T-helper 1 cell treated with Interleukin-12 subunit alpha and Interleukin-12 subunit beta and Interleukin-4 antibody, amounts not matched to agents 30 μg/mL and 1 μg/mL, for 36 hours (primary cell): ENCODE data around the gene IL20RA.
"Not testable (repeated sequence)": the region's sequence is repeated elsewhere in the genome, so short reads cannot be mapped to it uniquely, and the experiment has no call there.

Experiments
- H3K27ac Mint-ChIP-seq: one replicate; pipeline ENCODE4 v1.8.0; 2021; ENCODE audit warnings: mild to moderate bottlenecking, mixed read lengths
- H3K27me3 Mint-ChIP-seq: one replicate; pipeline ENCODE4 v1.8.0; 2021; ENCODE audit warnings: low read depth, mixed read lengths
- H3K36me3 Mint-ChIP-seq: one replicate; pipeline ENCODE4 v1.8.0; 2021; ENCODE audit warnings: low read depth, mixed read lengths
- H3K4me1 Mint-ChIP-seq: one replicate; pipeline ENCODE4 v1.8.0; 2021; ENCODE audit warnings: low read depth, mixed read lengths
- H3K4me3 Mint-ChIP-seq: one replicate; pipeline ENCODE4 v1.8.0; 2021; ENCODE audit warnings: mild to moderate bottlenecking, moderate library complexity, mixed read lengths
- H3K9me3 Mint-ChIP-seq: one replicate; pipeline ENCODE4 v1.8.0; 2021; ENCODE audit warnings: mixed read lengths

The IL20RA gene, protein sequence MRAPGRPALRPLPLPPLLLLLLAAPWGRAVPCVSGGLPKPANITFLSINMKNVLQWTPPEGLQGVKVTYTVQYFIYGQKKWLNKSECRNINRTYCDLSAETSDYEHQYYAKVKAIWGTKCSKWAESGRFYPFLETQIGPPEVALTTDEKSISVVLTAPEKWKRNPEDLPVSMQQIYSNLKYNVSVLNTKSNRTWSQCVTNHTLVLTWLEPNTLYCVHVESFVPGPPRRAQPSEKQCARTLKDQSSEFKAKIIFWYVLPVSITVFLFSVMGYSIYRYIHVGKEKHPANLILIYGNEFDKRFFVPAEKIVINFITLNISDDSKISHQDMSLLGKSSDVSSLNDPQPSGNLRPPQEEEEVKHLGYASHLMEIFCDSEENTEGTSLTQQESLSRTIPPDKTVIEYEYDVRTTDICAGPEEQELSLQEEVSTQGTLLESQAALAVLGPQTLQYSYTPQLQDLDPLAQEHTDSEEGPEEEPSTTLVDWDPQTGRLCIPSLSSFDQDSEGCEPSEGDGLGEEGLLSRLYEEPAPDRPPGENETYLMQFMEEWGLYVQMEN

DNA sequence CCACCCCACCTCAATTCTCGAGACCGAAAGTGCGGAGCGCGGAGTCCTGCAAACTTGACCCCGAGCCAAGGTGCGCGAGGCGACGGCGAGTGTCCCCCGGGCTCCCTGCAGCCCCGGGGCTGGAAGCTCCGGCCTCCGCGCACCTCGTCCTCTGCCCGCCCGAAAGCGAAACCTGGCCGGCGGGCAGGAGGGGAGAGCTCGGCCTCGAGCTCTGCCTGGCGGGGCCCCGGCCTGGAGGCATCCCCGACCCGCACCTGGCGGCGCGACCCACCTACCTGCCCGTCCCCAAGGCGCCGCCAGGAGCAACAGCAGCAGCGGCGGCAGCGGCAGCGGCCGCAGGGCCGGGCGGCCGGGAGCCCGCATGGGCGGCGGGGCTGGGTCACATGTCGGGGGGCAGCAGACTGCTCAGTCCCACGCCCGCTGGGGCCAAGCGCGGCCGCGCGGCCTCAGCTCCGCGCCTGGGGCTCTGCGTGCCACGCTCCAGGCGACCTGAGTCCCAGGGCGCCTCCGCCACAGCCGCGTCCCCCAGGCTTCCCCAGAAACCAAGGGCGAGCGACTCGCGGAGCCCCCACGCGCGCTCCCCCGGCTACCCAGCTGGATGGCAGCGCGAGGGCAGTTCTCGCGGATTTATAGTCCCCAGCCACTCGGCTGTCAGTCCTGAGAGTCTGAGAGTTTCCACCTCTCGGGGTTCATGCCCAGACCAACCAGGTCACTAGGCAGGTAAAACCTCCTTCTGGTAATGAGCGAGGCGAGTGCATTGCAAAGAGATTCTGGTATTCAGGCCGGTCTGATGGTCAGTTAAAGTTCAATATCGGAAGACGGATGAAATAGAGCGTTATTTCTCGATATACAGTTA is at the start of gene IL20RA:
TSS of gene IL20RA (minus strand) at position 600 of the 856 bp plus-strand sequence. CDS start at position 363, 237 bp downstream.
- peaks cover 86% of the 10 kb centered on the region for H3K27me3 Mint-ChIP-seq
- peak within 1 kb of the TSS; percentile 70 for H3K4me3 Mint-ChIP-seq
- no peaks in the 10 kb centered on the region for H3K36me3 Mint-ChIP-seq
- H3K27ac Mint-ChIP-seq, result no peak within 1 kb of the TSS
- peaks cover 5% of the 10 kb centered on the region for H3K4me1 Mint-ChIP-seq
- H3K9me3 Mint-ChIP-seq, result no peaks in the 10 kb centered on the region

DNA sequence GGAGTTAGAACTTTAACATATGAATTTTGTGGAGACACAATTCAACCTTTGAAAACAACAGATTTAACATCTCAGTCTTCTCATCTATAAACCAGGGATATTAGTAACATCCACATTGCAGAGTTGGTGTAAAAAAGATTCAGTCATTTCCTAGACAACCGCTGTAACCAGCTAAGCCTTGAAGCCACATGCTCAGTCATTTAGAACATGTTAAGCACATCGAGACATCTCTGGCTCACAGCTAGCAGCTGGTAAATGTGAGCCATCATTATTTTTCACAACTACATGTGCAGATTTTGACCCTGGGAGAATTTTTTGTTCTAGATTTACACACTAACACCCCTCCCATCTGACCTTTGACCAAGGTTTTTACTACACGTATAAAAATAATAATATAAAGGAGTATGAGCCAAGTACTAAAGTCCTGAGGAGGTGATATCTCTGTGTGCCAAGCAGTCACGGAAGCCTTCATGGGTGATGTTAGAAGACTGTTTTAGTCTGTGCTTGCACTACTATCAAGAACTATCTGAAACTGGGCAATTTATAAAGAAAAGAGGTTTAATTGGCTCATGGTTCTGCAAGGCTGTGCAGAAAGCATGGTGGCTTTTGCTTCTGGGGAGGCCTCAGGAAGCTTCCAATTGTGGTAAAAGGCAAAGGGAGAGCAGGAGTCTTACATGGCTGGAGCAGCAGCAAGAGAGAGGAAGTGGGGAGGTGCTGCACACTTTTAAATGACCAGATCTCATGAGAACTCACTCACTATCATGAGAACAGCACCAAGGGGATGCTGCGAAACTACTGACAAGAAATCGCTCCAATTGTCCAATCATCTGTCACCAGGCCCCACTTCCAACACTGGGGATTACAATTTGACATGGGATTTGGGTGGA is 48.7 kb upstream of the IL20RA start:
- Mint-ChIP-seq H3K27ac (peak overlapping the region; percentile 19), H3K9me3 (no peaks in the 10 kb centered on the region), H3K4me3 (no peak overlapping the region), H3K4me1 (peaks cover 44% of the 10 kb centered on the region), H3K27me3 (no peaks in the 10 kb centered on the region), H3K36me3 (no peaks in the 10 kb centered on the region)

DNA sequence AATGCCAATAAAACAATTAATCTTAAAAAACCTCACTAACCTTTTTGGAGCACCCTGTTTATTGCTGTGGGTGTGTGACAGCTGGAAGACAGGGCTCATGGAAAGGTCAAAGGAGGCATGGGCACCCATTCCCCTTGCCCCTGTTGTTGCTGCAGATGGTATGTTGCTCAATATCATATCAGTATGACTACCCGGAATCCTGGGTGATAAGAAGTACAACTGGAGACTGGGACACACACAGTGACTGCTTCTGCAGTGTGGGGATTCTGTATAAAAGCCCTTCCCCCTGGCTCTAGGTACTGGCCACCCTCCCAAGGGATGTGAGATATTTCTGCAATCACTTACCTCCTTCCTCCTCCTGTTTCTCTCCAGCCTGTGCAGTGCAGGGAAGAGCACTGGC is 47.3 kb upstream of the IL20RA start:
- Mint-ChIP-seq H3K9me3 (no peaks in the 10 kb centered on the region), H3K4me1 (peaks cover 39% of the 10 kb centered on the region), H3K36me3 (peaks cover 2% of the 10 kb centered on the region), H3K4me3 (no peak overlapping the region), H3K27ac (no peak overlapping the region), H3K27me3 (no peaks in the 10 kb centered on the region)

DNA sequence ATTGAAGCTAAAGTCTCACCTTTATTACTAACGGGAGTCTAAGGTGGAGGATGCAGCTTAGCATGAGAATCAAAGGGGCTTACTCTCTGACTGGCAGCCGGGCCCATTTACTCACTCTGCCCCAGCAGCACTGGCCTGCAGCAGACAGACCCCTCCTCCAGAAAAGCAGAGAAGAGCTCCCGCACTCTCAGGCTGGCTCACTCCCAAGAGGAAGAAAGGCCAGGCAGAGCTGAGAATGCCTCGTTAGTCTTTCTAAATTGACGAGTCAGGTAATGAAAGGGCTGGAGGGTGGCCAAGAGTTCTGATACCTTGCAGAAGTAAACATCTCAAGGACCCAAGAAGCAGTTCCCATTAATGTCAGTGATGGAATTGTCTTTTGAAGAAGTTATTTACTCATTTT is 44.5 kb upstream of the IL20RA start:
- Mint-ChIP-seq H3K36me3 (peaks cover 2% of the 10 kb centered on the region), H3K9me3 (no peaks in the 10 kb centered on the region), H3K4me3 (no peak overlapping the region), H3K27me3 (no peaks in the 10 kb centered on the region), H3K27ac (no peak overlapping the region), H3K4me1 (peaks cover 26% of the 10 kb centered on the region)

DNA sequence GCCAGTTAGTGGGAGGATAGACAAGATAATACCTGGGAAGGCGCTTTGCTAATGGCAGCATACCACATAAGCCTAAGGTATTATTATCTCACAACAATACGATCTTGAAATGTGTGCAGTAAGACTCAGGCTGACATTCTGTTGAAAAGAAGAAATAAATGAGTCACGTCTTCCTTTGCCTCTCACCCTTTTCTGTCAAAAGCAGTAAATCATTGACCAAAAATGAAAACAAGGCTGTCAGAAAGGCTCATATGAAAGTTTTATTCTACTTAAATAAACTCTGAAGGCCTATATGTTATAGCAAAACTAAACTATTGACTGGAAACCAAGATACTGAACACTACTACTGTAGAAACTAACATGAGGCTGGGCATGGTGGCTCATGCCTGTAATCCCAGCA is 43.1 kb upstream of the IL20RA start:
- peaks cover 2% of the 10 kb centered on the region for H3K27me3 Mint-ChIP-seq
- peaks cover 14% of the 10 kb centered on the region for H3K4me1 Mint-ChIP-seq
- H3K9me3 Mint-ChIP-seq, result no peaks in the 10 kb centered on the region
- peaks cover 2% of the 10 kb centered on the region for H3K36me3 Mint-ChIP-seq
- no peak overlapping the region for H3K27ac Mint-ChIP-seq
- peak overlapping the region; percentile 34 for H3K4me3 Mint-ChIP-seq

DNA sequence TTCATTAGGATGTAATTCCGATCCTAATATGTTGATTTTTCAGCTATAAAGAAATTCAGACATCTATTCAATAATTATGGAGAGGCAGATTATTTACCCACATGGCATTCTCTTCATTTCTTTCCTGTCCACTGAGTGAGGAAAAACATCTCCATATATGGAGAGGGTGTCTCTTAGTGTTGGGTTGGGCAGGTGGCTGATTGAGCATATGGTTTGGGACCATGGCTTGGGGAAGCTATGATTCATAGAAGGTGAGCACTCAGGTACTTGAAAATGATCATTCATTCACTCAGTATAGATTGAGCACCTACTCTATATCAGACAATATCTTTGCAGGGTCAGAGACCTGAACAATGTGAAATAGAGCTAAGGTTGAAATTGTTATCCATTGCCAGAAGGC is 41.3 kb upstream of the IL20RA start:
- Mint-ChIP-seq H3K36me3 (peaks cover 2% of the 10 kb centered on the region), H3K9me3 (no peaks in the 10 kb centered on the region), H3K27ac (no peak overlapping the region), H3K4me1 (peaks cover 14% of the 10 kb centered on the region), H3K4me3 (no peak overlapping the region), H3K27me3 (peaks cover 12% of the 10 kb centered on the region)

DNA sequence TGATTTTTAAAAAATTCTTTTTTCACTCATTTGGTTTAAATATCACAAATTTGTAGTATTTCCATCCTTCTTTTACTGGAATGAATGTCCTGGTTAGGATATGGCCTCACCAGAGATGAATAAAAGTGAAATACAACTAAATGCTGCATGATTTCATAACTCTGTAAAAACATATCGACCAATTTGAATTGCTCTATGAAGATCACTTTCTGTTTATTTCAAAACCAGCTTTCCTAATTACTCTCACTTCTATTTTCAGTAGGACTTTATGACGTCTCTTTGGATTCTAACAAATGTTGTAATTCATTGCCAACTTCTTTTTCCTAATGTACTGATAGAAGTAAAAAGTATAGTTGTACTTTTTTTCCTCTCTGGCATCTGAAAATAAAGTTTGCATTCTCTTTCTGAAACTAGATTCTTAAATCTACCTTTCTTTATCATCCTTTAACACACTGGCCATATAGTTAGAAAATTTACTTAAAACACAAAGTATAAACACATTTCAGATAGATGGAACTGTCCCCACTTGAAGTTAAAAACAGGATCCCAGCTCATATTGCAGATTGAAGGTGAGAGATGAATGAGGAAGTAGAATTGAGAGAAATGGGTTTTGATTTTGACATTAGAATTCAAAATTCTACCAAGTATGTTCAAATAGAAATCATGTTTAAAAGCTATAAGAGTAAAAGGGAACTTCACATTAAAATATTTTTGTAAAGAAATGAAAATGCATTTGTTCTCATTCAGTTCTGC is 40.3 kb upstream of the IL20RA start:
- peaks cover 16% of the 10 kb centered on the region for H3K27me3 Mint-ChIP-seq
- H3K4me1 Mint-ChIP-seq, result peaks cover 14% of the 10 kb centered on the region
- H3K9me3 Mint-ChIP-seq, result no peaks in the 10 kb centered on the region
- no peak overlapping the region for H3K4me3 Mint-ChIP-seq
- peaks cover 2% of the 10 kb centered on the region for H3K36me3 Mint-ChIP-seq
- H3K27ac Mint-ChIP-seq, result no peak overlapping the region

DNA sequence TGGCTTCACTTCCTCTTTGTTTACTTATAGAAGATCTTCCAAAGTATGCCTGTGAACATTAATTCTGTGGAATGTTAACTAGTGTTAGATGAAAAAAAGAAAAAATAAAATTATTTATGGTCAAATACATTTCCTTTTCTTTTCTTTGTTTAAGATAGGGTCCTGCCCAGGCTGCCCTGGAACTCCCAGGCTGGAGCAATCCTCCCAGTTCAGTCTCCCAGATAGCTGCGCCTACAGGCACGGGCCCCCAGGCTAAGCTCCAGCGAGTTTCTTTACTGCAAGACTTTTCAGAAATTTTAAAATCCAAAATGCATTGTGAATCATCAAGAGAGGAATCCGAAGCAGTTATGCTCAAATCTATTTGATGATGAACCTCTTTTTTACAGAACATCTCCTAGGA is 39.3 kb upstream of the IL20RA start:
- H3K27ac Mint-ChIP-seq, result no peak overlapping the region
- H3K4me3 Mint-ChIP-seq, result no peak overlapping the region
- peaks cover 14% of the 10 kb centered on the region for H3K4me1 Mint-ChIP-seq
- H3K36me3 Mint-ChIP-seq, result peaks cover 2% of the 10 kb centered on the region
- H3K27me3 Mint-ChIP-seq, result peaks cover 23% of the 10 kb centered on the region
- H3K9me3 Mint-ChIP-seq, result no peaks in the 10 kb centered on the region

DNA sequence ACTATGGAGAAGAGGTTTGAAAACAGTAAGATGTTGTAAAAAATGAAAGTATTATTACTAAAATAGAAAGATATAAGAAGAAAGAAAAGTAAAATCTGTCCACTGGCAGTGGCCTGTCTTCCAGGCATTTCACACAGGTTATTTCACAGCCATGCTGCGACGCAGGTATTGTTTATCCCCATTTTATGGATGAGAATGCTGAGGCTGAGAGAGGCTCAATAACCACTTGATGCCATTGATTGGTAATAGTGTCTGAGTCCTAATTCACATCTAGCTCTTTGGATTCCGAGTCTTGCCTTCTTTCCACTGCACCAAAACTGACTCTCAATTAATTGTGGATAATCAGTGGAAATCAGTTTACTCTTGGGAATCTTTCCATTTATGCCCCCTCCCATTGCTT is 37.2 kb upstream of the IL20RA start:
- Mint-ChIP-seq H3K4me3 (no peak overlapping the region), H3K4me1 (peaks cover 14% of the 10 kb centered on the region), H3K27ac (no peak overlapping the region), H3K36me3 (no peaks in the 10 kb centered on the region), H3K27me3 (peaks cover 27% of the 10 kb centered on the region), H3K9me3 (no peaks in the 10 kb centered on the region)

DNA sequence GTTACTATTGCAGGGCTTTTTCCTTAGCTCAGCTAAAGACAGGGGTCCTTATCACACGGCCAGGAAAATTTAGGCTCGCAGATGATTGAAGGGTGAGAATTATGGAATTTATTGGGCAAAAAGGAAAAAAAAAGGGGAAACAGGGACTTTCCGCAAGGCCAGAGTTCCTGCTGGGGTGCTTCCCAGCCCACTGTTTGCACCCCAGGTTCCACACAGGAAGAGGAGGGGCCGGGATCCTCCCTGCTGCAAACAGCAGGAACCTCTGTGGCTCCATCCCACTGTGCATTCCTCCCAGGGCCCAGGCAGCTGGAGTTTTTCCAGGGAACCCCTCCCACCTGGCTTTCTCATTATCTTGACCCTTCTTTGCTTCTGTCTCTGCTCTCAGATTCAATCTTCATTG is 35.9 kb upstream of the IL20RA start:
- no peak overlapping the region for H3K4me3 Mint-ChIP-seq
- peaks cover 10% of the 10 kb centered on the region for H3K4me1 Mint-ChIP-seq
- H3K36me3 Mint-ChIP-seq, result no peaks in the 10 kb centered on the region
- peaks cover 27% of the 10 kb centered on the region for H3K27me3 Mint-ChIP-seq
- no peak overlapping the region for H3K27ac Mint-ChIP-seq
- H3K9me3 Mint-ChIP-seq, result no peaks in the 10 kb centered on the region

DNA sequence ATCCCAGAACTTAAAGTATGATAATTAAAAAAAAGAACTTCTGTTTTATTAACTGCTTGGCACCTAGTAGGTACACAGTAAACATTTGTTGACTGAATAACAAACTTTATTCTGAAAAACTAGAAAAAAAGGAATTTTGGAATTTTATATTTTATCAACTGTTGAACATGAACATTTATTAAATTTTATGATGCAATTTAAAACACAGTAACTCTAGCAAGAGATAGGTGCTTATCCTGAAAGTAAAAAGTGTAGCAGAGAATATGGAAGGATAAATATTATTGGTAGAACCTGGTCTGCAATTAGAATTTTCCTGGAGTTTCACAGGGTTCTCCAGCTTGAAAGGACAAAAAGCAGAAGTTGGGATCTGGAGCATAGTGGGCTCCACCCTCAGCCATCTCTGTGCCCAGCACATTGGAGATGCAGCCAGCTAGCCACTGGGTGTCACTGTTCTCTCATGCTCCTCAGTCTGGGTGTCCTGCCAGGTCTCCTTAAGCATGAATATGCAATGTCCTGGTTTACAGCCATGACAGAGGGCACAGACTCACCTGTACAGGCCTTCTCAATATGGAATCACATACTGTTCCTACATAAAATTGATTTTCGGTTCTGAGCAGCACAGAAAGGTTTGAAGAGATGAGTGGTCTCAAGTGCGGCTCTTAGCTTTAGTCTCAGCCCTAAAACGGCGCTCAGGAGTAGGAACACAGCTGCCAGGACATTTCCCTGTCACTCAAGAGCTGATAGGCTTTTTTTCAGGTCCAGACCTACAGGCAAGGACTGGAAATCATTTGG is 31.7 kb upstream of the IL20RA start:
- Mint-ChIP-seq H3K27ac (no peak overlapping the region), H3K27me3 (peaks cover 54% of the 10 kb centered on the region), H3K36me3 (no peaks in the 10 kb centered on the region), H3K9me3 (peaks cover 7% of the 10 kb centered on the region), H3K4me1 (peaks cover 2% of the 10 kb centered on the region), H3K4me3 (no peak overlapping the region)

DNA sequence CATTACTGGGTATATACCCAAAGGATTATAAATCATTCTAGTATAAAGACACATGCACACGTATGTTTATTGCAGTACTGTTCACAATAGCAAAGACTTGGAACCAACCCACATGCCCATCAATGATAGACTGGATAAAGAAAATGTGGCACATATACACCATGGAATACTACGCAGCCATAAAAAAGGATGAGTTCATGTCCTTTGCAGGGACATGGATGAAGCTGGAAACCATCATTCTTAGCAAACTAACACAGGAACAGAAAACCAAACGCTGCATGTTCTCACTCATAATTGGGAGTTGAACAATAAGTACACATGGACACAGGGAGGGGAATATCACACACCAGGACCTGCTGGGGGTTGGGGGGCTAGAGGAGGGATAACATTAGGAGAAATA is 31.0 kb upstream of the IL20RA start:
- not testable (repeated sequence) for H3K4me3 Mint-ChIP-seq, H3K9me3 Mint-ChIP-seq, H3K36me3 Mint-ChIP-seq, H3K4me1 Mint-ChIP-seq, H3K27ac Mint-ChIP-seq
- peaks cover 58% of the 10 kb centered on the region for H3K27me3 Mint-ChIP-seq

DNA sequence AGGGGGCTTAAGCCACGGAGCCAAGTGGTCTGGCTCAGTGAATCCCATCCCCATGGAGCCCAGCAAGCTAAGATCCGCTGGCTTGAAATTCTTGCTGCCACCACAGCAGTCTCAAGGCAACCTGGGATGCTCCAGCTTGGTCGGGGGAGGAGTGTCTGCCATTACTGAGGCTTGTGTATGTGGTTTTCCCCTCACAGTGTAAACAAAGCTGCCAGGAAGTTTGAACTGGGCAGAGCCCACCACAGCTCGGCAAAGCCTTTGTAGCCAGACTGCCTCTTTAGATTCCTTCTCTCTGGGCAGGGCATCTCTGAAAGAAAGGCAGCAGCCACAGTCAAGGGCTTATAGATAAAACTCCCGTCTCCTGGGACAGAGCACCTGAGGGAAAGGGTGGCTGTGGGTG is 25.5 kb upstream of the IL20RA start:
- H3K4me1 Mint-ChIP-seq, result peaks cover 2% of the 10 kb centered on the region
- peaks cover 84% of the 10 kb centered on the region for H3K27me3 Mint-ChIP-seq
- no peak overlapping the region for H3K4me3 Mint-ChIP-seq
- H3K36me3 Mint-ChIP-seq, result no peaks in the 10 kb centered on the region
- peaks cover 10% of the 10 kb centered on the region for H3K9me3 Mint-ChIP-seq
- no peak overlapping the region for H3K27ac Mint-ChIP-seq
